DMS153 (cell line): Measurements from ENCODE around the gene CLIC3.
A peak's percentile ranks its signal among the peaks of the same experiment; 100 is the strongest.
"Not testable (repeated sequence)": the region's sequence is repeated elsewhere in the genome, so short reads cannot be mapped to it uniquely, and the experiment has no call there.

Source experiments
- DNase-seq: peaks from one replicate; lab custom pipeline; 2025; lab: John Stamatoyannopoulos, UW

Gene CLIC3

GRCh38 chr9:136996361-136997292 lies at the start of gene CLIC3:
Gene CLIC3, minus strand, starts transcription at chr9:136996568. Its CDS starts 25 bp downstream, at chr9:136996543.
- DNase-seq, result no peak

- no peak for DNase-seq
Measured at GRCh38 chr9:137045294-137046087, 49.1 kb upstream of the CLIC3 start.

DNA sequence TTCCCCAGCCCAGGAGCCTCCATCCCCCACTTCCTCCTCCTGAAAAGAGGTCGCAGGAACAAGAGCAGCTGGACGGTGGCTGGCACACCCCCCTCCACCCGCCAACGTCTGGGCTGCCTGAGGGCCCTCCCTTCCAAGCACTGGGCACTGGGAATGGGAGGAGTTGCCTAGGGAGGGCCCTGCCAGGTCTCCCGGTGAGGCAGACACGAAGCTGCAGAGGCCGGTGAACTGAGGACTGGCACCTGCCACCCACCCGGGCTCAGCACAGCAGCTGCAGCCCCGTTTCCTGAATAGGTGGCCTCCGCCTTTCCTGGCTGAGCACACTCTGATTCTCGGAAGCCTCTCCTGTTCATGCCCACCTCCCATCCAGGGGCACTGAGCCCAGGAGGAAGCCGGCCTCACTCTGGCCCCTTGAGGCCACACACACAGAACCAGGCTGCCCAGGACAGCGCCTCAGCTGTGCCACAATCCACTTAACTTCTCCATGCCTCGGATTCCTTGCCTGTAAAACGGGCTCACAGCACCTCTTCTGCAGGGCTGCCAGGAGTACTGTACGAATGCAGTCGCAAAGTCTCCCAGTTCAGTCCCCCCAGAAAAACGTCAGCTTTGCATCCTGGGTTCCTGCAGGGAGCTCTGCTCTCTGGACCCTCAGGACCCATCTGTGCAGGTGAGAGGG lies 48.3 kb upstream of the CLIC3 start:
- DNase-seq, result peak; percentile 78

GRCh38 chr9:137044037-137044436 lies 47.7 kb upstream of the CLIC3 start:
- DNase-seq, result no peak

DNA sequence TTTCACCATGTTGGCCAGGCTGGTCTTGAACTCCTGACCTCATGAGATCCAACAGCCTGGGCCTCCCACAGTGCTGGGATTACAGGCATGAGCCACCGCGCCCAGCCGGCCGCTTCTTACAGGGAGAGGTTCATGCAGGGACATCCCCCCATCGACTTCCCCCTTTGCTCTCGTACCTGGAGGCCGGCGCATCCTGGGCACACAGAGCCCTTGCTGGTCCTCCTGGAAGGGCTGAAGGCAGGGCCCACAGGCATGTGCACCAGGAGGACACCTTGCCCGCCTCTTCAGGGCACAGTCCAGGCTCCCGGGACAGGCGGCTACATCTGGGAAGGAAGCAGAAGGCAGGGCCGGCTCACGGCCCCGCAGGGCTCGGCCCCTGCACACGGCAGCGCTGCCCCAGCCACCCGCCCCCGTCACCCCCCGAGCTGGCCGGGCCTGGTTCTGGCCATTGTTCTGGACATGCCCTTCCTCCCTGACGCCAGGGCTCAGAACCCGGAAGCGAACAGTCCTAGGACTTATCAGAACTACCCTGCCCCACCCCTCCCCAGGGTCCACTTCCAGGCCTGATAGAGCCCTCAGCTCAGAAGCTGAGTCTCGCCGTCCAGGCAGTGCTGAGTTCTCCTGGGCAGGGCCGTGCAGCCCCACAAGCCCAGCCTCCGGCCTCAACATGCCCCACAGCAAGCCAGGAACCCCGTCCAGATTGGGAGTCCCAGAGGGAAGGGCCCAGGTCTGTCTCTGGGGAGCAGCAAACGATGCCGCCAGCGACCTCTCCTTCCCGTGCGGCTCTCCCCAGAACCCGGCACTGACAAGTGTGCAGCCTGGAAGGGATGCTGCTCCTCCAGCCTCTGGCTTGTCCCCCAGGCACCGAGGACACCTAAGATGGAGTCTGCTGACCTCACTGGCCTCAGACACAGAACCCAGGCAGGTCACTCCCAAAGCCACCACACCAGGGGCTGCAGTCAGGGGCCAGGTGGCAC lies 46.7 kb upstream of the CLIC3 start:
- DNase-seq, result no peak

DNA sequence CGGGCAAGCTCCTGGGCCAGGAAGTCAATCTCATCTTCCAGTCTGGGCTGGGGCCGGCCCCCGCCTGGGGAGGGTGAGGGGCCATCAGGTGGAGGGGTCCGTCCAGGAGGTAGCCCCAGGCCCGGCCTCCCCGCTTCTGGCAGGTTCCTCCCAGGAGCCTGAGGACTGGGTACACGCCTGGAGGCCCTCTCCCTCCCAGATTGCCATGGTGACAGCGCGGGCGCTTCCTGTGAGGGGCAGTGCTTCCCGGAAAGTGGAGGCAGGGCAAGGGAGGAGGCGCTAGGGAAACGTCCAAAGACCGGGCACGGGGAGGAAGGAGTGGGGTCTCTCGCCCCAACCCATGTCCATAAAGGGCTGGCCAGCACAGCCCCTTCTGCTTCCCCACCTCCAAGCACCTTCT lies 44.8 kb upstream of the CLIC3 start:
- no peak for DNase-seq

DNA sequence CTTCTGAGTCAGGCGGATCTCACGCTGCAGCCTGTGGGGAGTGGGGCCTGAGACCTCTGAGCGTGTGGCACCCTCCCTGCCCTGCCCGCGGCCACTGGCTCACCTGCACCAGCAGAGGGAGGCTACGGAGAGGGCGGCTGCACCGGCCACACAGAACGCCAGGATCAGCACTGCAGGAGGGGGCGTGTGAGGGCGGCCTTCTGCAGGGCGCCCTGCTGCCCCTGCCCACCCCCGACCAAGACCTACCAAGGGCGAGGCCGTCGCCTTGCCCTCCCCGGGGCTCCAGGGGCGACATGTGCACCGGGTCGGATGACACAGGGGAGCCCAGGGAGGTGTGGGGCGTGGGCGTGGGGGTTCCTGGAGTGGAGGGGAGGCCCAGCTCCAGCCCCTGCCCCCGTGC lies 44.2 kb upstream of the CLIC3 start:
- DNase-seq, result no peak

DNA sequence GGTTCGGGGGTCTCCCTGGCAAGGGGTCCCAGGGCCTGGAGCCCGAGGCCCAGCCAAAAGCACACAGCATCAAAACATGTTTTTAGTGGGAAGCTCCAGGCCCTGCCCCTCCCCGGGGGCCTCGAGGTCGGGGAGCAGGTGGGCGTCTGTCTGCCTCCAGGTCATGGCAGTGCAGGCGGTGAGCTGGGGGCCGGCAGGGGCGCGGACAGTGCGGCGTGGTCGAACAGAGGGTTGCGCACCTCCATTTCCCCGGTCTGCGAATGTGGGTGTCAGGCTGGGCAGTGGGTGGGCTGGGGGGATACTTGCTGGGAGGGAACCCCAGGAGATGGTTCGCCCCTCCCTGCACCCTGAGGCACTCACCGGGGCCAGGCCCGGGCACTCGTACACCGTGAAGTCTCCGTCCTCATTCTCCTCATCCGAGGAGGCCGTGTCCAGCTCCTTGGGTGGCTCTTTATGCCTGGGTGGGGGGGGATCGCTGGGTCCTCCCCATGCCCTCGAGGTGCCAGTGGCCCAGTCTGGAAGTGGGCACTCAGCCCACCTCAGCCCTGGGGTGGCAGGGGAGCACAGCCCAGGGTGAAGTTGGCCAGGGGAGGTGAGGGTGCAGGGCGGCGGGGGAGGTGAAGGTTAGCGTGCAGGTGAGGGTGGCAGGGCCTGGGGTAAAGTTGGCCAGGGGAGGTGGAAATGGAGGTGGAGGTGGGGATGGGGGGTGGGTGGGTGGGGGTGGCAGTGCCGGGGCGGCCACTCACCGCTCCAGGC lies 43.4 kb upstream of the CLIC3 start:
- DNase-seq, result no peak

- no peak for DNase-seq
Measured at GRCh38 chr9:137038916-137039315, 42.5 kb upstream of the CLIC3 start.

DNA sequence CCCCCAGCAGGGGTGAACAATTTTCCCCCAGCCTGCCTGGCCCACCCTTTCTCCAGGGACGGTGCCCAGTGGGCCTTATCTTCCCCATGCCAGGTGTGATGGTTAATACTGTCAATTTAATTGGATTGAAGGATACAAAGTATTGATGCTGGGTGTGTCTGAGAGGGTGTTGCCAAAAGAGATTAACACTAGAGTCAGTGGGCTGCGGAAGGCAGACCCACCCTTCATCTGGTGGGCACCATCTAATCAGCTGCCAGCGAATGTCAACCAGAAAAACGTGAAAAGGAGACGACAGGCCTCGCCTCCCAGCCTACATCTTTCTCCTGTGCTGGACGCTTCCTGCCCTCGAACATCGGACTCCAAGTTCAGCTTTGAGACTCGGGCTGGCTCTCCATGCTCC lies 41.1 kb upstream of the CLIC3 start:
- no peak for DNase-seq

- no peak for DNase-seq
Measured at GRCh38 chr9:137037035-137037434, 40.7 kb upstream of the CLIC3 start.

DNA sequence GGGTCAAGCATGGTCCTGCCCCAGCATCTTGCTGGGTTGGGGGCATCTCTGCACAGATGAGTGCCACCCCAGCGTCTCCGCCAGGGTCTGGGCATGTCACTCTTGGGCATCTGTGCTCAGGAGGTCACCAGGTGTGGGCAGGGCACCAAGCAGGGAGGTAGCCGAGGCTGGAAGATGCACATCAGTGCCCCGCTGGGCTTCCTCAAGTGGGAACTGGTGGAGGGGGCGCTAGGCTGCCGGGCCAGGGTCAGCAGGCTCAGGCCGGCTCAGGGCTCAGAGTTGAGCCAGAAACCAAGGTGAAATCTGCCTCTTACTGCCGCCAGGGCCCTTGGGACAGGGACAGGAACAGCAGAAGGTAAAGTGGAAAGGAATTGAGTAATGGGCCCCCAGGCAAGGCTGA lies 39.6 kb upstream of the CLIC3 start:
- DNase-seq, result no peak

DNA sequence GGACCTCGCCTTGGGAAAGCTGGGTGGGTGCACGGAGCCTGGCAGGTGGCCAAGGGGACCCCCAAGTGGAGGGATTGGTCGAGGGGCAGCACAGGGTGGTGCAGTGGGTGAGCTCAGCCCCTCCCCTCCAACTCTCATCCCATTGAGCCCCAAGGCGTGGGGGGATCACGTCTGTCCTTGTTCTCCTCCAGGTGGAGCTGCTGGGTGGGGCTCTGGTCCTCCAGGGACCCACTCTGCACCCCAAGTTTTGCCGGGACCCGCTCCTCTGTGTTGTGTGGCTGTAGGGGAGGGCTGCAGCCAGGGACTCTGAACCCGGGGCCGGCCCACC lies 39.1 kb upstream of the CLIC3 start:
- no peak for DNase-seq

DNA sequence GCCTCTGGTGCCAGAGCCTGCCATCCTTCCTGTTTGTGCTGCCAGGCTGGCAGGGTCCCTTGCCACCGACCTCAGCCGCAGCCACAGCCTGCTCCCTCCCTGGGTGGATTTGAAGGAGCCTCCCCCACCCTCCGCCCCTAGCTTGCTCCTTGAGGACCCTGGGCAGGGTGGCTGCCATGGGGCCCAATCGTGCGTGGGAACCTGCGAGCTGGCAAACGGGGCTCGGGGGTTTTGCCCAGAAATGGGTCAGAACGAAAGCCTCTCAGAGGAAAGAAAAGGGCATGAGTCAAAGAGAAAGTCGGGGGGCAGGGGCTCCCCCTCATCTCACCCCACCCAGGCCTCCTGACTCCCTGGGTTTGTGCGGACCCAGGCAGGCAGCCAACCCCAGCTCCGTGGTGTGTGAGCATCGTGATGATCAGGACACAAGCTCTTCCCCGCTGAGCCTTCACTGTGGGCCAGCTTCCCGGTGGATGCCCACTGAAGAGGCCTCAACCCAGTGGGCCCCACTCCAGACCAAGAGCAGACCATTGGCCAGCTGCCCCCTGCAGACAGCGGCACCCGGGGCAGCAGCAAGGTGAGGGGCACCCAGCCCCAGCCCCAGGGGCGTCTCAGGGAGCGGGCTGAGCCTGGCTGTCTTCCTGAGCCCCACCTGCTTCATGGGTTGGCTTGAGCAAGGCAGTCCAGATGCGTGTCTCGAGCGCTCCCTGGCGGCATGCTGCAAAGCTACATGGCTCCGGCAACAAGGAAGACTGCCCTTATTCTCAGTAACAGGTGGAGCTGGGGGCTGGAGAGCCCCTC lies 38.5 kb upstream of the CLIC3 start:
- peak; percentile 44 for DNase-seq

- no peak for DNase-seq
Measured at GRCh38 chr9:137034039-137034708, 37.8 kb upstream of the CLIC3 start.

DNA sequence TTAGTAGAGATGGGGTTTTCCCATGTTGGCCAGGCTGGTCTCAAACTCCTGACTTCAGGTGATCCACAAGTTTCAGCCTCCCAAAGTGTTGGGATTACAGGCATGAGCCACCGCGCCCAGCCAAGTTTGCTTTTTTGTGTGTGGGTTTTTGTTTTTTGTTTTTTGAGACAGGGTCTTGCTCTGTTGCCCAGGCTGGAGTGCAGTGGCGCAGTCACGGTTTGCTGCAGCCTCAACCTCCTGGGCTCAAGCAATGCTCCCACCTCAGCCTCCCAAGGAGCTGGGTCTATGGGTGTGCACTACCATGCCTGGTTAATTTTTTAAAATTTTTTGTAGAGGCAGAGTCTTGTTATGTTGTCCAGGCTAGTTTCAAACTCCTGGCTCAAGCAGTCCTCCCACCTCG lies 37.1 kb upstream of the CLIC3 start:
- DNase-seq, result not testable (repeated sequence)

DNA sequence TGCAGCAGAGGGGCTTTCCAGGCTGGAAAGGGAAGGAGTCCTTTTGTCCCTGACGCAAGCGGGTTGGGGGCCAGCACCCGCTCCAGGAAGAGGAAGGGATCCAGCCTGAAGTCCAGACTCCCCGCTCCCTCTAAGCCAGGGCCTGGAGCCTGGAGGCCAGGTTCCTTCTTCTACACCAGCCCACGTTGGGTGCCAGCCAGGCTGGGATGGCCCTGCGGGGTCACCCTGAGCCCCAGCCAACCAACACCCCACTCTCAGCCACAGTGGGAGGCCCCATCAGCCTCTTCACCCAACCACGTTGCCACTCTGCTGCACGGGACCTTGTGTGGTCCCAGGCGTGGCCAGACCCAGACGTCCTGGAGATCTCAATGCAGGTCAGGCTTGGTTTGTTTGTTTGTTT lies 36.5 kb upstream of the CLIC3 start:
- DNase-seq, result no peak

DNA sequence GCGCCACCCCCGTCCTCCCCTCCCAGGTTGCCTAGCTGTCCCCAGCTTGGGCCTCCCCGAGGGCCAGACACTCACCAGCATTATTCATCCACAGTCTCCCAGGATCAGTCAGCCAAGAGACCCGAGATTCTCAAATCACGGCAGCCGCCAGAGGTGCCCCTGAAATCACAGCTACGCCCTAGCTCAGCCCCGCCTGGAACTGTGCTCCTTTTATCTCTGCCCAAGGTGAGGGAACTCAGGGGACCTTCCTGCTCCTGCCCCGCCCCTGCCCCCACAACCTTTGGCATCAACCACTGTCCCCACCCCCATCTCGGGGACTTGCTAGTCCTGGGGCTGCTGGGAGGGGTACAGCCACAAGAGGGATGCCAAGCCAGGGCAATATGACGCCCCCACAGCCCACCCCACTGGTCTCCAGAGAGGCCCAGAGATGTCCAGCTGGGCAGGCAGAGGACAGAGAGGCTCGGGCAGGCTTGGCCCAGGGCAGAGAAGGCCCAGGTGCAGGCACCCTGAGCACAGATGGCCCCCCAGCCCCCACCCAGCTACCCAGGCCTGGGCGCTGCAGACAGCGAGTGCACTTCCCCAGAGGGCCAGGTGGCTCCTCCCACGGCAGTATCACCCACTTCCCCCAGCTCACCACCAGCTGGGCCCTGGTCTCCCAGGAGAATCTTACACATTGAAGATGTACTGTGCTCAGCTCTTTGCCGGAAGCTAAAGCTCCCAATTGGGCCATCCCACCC lies 35.7 kb upstream of the CLIC3 start, which contains the start of gene FUT7:
TSS of gene FUT7 (minus strand) at position 185 of the 737 bp plus-strand sequence. CDS start at position 88, 97 bp downstream.
- DNase-seq, result no peak
